ENCODE results near the gene ZNF548. TPM values are rescaled to one million over a fixed set of nuclear protein-coding genes. Genes with fewer than 3 reads are reported as not detected.

ZNF548 gene
- total RNA-seq, 2 experiments from 2014 or later: 26.9 to 32.6 TPM

- no peaks in the 10 kb centered on the region for H3K27me3 Mint-ChIP-seq
- H3K27ac Mint-ChIP-seq: peak within 1 kb of the TSS; percentile 79
- H3K9me3 Mint-ChIP-seq: peaks cover 17% of the 10 kb centered on the region
- H3K4me3 Mint-ChIP-seq: peak within 1 kb of the TSS; percentile 94
- POLR2A ChIA-PET: no interaction called here
- peaks cover 27% of the 10 kb centered on the region for H3K4me1 Mint-ChIP-seq
- peaks cover 35% of the 10 kb centered on the region for H3K36me3 Mint-ChIP-seq (ENCODE audit: low read depth)
- CTCF ChIA-PET: interaction anchor here (0.6 kb wide), 1 partner anchor 130 kb away, joined by 3 read pairs; no protein-coding TSS in a partner anchor
- DNase-seq: peak; percentile 93
Measured at GRCh38 chr19:57410877-57411671, 21.4 kb downstream of the ZNF548 start, which contains the start of gene ZNF17. TSS of gene ZNF17 (plus strand) at chr19:57411161. CDS start at chr19:57413616, 2,455 bp downstream.

DNA sequence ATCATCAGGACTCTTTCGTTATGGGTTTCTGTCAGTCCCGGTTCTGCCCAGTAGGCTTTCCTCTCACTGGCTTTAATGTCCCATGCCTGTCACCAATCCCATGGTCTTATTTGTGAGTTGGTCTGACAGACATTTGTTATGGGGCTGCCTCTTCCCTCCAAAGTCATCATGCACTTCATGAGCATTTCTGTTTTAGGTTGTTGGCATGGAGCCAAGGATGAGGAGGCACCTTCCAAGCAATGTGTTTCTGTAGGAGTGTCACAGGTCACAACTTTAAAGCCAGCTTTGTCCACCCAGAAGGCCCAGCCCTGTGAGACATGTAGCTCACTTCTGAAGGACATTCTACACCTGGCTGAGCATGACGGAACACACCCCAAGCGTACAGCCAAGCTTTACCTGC lies 29.8 kb downstream of the ZNF548 start:
- ChIA-PET POLR2A (interaction anchor here (1.3 kb wide), 1 partner anchor 228 kb away, joined by 3 read pairs; no protein-coding TSS in a partner anchor), CTCF (no interaction called here)
- no peaks in the 10 kb centered on the region for H3K27me3 Mint-ChIP-seq
- H3K4me3 Mint-ChIP-seq: no peak overlapping the region
- H3K36me3 Mint-ChIP-seq (ENCODE audit: low read depth): peaks cover 73% of the 10 kb centered on the region
- no peak overlapping the region for H3K27ac Mint-ChIP-seq
- H3K9me3 Mint-ChIP-seq: peaks cover 70% of the 10 kb centered on the region
- peaks cover 1% of the 10 kb centered on the region for H3K4me1 Mint-ChIP-seq
- no peak for DNase-seq

DNA sequence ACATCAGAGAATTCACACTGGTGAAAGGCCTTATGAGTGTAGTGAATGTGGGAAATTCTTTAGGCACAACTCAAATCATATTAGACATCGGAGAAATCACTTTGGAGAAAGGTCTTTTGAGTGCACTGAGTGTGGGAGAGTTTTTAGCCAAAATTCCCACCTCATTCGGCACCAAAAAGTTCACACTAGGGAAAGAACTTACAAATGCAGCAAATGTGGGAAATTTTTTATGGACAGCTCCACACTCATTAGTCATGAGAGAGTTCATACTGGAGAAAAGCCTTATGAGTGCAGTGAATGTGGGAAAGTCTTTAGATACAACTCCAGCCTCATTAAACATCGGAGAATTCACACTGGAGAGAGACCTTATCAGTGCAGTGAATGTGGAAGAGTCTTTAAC lies 31.4 kb downstream of the ZNF548 start:
- Mint-ChIP-seq H3K4me1 (no peaks in the 10 kb centered on the region), H3K4me3 (no peak overlapping the region), H3K36me3 (ENCODE audit: low read depth) (peaks cover 57% of the 10 kb centered on the region), H3K27ac (no peak overlapping the region), H3K27me3 (no peaks in the 10 kb centered on the region), H3K9me3 (peaks cover 61% of the 10 kb centered on the region)
- DNase-seq: no peak
- ChIA-PET POLR2A (no interaction called here), CTCF (no interaction called here)

DNA sequence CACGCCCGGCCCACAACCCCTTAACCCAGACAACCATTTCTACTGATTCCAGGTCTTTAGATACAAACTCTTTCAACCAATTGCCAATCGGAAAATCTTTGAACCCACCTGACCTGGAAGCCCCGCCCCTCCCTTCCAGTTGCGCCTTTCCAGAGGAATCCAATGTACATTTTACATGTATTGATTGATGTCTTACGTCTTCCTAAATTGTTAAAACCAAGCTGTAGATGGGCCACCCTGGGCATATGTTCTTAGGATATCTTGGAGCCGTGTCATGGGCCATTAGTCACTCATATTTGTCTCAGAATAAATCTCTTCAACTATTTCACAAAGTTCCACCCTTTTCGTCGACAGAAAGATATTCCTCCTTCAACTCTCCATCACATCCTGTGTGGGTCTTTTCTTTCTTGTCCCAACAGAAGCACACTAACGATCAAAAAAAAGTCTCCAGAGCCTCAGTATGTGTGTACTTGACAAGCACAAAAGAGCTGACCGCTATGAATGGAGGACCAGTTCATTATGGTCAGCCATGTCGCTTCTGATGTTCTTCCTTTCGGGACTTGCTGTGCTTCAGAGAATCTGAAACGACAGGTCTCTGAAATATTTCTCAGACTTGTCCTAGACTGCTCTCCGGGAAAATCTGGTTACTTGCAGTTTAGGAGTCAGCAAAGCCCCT lies 44.9 kb downstream of the ZNF548 start:
- Mint-ChIP-seq H3K4me1 (peaks cover 24% of the 10 kb centered on the region), H3K36me3 (ENCODE audit: low read depth) (peaks cover 37% of the 10 kb centered on the region), H3K9me3 (peaks cover 29% of the 10 kb centered on the region), H3K27ac (peak overlapping the region; percentile 60), H3K27me3 (no peaks in the 10 kb centered on the region), H3K4me3 (peak overlapping the region; percentile 90)
- ChIA-PET CTCF (interaction anchor here (1.0 kb wide), 1 partner anchor 175 kb away, joined by 3 read pairs; no protein-coding TSS in a partner anchor), POLR2A (interaction anchor here (1.1 to 1.7 kb wide), 5 partner anchors 43 to 748 kb away, joined by 3 to 5 read pairs (median 3); partner anchors contain the start of genes TRAPPC2B, ZNF211, ZNF274 and ZNF547)
- no peak for DNase-seq

DNA sequence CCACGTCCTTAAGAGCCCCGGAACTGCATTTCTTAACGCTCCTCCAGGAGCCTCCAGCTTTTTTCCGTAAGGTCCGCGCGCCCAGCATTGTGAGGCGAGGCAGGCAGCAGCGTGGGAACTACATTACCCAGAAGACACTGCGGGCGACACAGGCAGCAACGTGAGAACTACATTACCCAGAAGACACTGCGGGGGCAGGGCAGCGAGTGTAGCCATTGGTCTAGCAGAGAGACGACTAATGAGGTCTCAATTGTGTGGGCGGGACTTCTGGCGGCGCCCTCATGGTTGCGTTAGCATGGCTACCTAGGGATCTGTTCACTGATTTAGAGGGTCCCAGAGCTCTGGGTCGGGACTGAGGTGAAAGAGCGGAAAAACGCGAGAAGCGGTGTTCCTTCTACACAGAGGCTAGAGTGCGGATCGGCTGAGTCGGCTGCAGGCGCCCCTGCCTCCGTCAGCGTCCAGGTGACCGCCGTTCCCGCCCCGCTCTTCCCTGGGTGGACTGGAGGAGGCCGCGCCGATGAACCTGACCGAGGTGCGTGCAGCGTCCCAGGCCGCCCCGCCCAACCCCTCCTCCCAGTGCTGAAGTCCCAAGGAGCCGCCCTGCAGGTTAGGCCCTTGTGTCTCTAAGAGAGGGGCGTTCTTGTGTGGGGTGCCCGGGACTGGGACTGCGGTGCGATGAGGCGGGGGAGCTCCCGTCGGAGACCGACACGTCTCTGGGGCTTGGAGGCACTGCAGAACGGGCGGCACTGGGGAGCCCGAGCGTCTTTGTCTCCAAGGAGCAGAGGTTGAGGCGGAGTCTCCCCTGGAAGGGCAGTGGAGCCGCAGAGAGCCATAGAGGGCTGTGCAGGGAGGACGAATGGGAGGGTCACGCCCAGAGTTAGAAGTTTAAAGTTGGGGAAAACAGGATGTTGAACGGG lies 45.7 kb downstream of the ZNF548 start, which contains the start of gene ZNF749:
ZNF749 (plus strand) TSS at position 264 of the 917 bp plus-strand sequence; CDS start at position 518, 254 bp downstream.
- DNase-seq: peak; percentile 97
- Mint-ChIP-seq H3K4me3 (peak within 1 kb of the TSS; percentile 90), H3K27ac (peak within 1 kb of the TSS; percentile 60), H3K36me3 (ENCODE audit: low read depth) (peaks cover 45% of the 10 kb centered on the region), H3K9me3 (peaks cover 32% of the 10 kb centered on the region), H3K27me3 (no peaks in the 10 kb centered on the region), H3K4me1 (peaks cover 24% of the 10 kb centered on the region)
- ChIA-PET CTCF (no interaction called here), POLR2A (interaction anchor here (0.5 to 1.7 kb wide), 7 partner anchors 42 to 748 kb away, joined by 3 to 5 read pairs (median 3); partner anchors contain the start of genes TRAPPC2B, ZNF211, ZNF274 and ZNF547)

GRCh38 chr19:57436417-57436816 lies 46.8 kb downstream of the ZNF548 start:
- Mint-ChIP-seq H3K36me3 (ENCODE audit: low read depth) (peaks cover 52% of the 10 kb centered on the region), H3K27ac (no peak overlapping the region), H3K27me3 (no peaks in the 10 kb centered on the region), H3K9me3 (peaks cover 38% of the 10 kb centered on the region), H3K4me3 (peak overlapping the region; percentile 90), H3K4me1 (peaks cover 24% of the 10 kb centered on the region)
- CTCF ChIA-PET: no interaction called here
- POLR2A ChIA-PET: interaction anchor here (1.5 kb wide), 1 partner anchor 47 kb away, joined by 4 read pairs; the partner anchor contains the start of gene ZNF548
- no peak for DNase-seq

DNA sequence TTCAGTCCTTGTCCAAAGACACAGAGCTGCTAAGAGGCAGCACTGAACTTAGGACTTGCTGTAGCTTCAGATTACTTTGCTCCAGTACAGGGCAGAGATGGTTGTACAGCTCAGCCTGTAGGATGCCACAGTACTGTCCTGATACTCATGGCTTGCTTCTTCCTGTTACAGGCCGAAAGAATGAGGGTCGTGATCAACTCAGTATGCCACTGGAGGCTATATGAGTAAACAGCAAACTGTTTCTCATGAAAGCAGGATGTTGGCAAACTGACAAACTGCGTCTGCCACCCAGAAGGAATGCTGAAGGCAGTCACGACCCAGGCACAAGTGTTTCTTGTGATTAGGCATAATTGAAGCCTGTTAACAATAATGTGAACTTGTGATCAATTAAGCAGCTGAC lies 48.3 kb downstream of the ZNF548 start:
- H3K27me3 Mint-ChIP-seq: no peaks in the 10 kb centered on the region
- H3K4me1 Mint-ChIP-seq: peaks cover 24% of the 10 kb centered on the region
- POLR2A ChIA-PET: no interaction called here
- H3K36me3 Mint-ChIP-seq (ENCODE audit: low read depth): peaks cover 68% of the 10 kb centered on the region
- no peak overlapping the region for H3K27ac Mint-ChIP-seq
- no peak for DNase-seq
- H3K9me3 Mint-ChIP-seq: peaks cover 46% of the 10 kb centered on the region
- CTCF ChIA-PET: interaction anchor here (0.9 kb wide), 1 partner anchor 10 kb away, joined by 3 read pairs; no protein-coding TSS in a partner anchor
- H3K4me3 Mint-ChIP-seq: no peak overlapping the region

DNA sequence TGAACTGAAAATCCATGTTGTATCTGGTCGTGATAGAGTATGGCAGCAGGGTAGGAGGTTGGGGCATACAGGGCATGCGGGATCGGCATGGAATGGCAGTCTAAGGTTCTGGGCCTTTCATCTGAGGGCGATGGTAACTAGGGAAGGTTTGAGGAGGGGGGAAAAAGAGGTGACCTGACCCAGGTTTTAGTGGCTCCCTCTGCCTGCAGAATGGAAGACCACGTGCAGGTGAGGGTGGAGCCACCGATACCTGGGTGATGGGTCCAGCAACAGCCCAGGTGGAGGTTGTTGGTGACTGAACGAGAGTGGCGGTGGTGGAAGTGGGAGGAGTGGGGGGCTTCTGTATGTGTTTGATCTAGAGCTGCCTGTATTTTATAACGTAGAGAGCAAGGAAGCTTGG lies 49.3 kb downstream of the ZNF548 start:
- Mint-ChIP-seq H3K9me3 (peaks cover 52% of the 10 kb centered on the region), H3K4me3 (no peak overlapping the region), H3K27me3 (no peaks in the 10 kb centered on the region), H3K36me3 (ENCODE audit: low read depth) (peaks cover 73% of the 10 kb centered on the region), H3K4me1 (peaks cover 24% of the 10 kb centered on the region), H3K27ac (no peak overlapping the region)
- ChIA-PET CTCF (no interaction called here), POLR2A (no interaction called here)
- DNase-seq: no peak

GRCh38 chr19:57441979-57442752 lies 52.5 kb downstream of the ZNF548 start:
- no peaks in the 10 kb centered on the region for H3K27me3 Mint-ChIP-seq
- ChIA-PET CTCF (no interaction called here), POLR2A (no interaction called here)
- H3K4me3 Mint-ChIP-seq: no peak overlapping the region
- peaks cover 78% of the 10 kb centered on the region for H3K36me3 Mint-ChIP-seq (ENCODE audit: low read depth)
- no peak for DNase-seq
- H3K9me3 Mint-ChIP-seq: peaks cover 67% of the 10 kb centered on the region
- no peaks in the 10 kb centered on the region for H3K4me1 Mint-ChIP-seq
- no peak overlapping the region for H3K27ac Mint-ChIP-seq

DNA sequence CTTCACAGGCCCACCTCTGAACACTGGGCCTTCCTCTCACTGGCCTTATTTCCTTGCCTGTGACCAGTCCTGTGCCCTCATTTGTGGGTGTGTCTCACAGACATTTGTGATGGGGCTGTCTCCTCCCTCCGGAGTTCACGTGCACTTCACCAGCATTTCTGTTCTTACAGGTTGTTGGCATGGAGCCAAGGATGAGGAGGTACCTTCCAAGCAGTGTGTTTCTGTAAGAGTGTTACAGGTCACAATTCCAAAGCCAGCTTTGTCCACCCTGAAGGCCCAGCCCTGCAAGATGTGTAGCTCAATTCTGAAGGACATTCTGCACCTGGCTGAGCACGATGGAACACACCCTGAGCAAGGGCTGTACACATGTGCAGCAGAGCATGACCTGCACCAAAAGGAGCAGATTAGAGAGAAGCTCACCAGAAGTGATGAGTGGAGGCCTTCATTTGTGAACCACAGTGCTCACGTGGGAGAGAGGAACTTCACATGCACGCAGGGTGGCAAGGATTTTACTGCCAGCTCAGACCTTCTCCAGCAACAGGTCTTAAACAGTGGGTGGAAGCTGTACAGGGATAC lies 53.6 kb downstream of the ZNF548 start:
- Mint-ChIP-seq H3K9me3 (peaks cover 71% of the 10 kb centered on the region), H3K27me3 (no peaks in the 10 kb centered on the region), H3K4me1 (no peaks in the 10 kb centered on the region), H3K4me3 (no peak overlapping the region), H3K36me3 (ENCODE audit: low read depth) (peaks cover 74% of the 10 kb centered on the region), H3K27ac (no peak overlapping the region)
- ChIA-PET CTCF (no interaction called here), POLR2A (no interaction called here)
- DNase-seq: no peak

DNA sequence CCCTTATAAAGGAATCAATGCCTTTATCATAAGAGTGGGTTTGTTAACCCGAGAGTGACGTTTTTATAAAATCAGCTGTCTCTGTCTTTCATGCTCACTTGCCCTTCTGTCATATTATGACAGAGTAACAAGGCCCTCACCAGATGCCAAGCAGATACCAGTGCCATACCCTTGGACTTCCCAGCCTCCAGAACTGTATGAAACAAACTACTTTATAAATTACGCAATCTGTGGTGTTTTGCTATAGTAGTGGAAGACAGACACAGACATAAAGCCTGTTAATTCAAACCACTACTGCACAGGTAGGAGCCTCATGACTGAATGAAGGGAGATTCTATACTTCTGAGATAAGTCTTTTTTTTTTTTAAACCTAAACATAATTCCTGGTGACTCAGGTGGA lies 62.7 kb downstream of the ZNF548 start:
- no peaks in the 10 kb centered on the region for H3K27me3 Mint-ChIP-seq
- H3K9me3 Mint-ChIP-seq: peaks cover 56% of the 10 kb centered on the region
- CTCF ChIA-PET: no interaction called here
- no peak overlapping the region for H3K27ac Mint-ChIP-seq
- H3K4me1 Mint-ChIP-seq: no peaks in the 10 kb centered on the region
- H3K4me3 Mint-ChIP-seq: no peak overlapping the region
- H3K36me3 Mint-ChIP-seq (ENCODE audit: low read depth): peaks cover 30% of the 10 kb centered on the region
- DNase-seq: no peak
- POLR2A ChIA-PET: interaction anchor here (0.6 kb wide), 1 partner anchor 32 kb away, joined by 3 read pairs; no protein-coding TSS in a partner anchor
